H9 (cell line): ENCODE results near the gene CRYGC. TPM values are rescaled to one million over a fixed set of nuclear protein-coding genes. Genes with fewer than 3 reads are reported as not detected.
A peak's percentile ranks its signal among the peaks of the same experiment; 100 is the strongest.

Experiments
- DNase-seq: peaks from one replicate; pipeline ENCODE4 v3.0.0-alpha.2; 2017
- H2AFZ ChIP-seq: one replicate; pipeline ENCODE4 v1.6.1; 2013; ENCODE audit warnings: mild to moderate bottlenecking, low read length, control low read depth, moderate library complexity
- H2AK5ac ChIP-seq: 2 replicates; pipeline ENCODE4 v1.6.1; 2013; ENCODE audit warnings: low read length, control low read depth, mixed read lengths; ENCODE audit not compliant: insufficient read length
- H2BK120ac ChIP-seq: one replicate; pipeline ENCODE4 v1.6.1; 2013; ENCODE audit warnings: low read depth, mild to moderate bottlenecking, low read length, control low read depth, inconsistent platforms; ENCODE audit not compliant: poor library complexity, severe bottlenecking
- H2BK12ac ChIP-seq: 2 replicates; pipeline ENCODE4 v1.6.1; 2013; ENCODE audit warnings: low read length, control low read depth, mixed read lengths, low read depth; ENCODE audit not compliant: insufficient read length
- H2BK15ac ChIP-seq: 2 replicates; pipeline ENCODE4 v1.6.1; 2013; ENCODE audit warnings: low read depth, low read length, control low read depth
- H2BK20ac ChIP-seq: one replicate; pipeline ENCODE4 v1.6.1; 2013; ENCODE audit warnings: low read depth, mild to moderate bottlenecking, low read length, control low read depth, inconsistent platforms; ENCODE audit not compliant: poor library complexity, severe bottlenecking
- H2BK5ac ChIP-seq: 2 replicates; pipeline ENCODE4 v1.6.1; 2013; ENCODE audit warnings: low read length, control low read depth, mixed read lengths; ENCODE audit not compliant: insufficient read length
- H3K14ac ChIP-seq: 2 replicates; pipeline ENCODE4 v1.6.1; 2013; ENCODE audit warnings: low read length, control low read depth; ENCODE audit not compliant: insufficient read depth
- H3K18ac ChIP-seq: 2 replicates; pipeline ENCODE4 v1.6.1; 2013; ENCODE audit warnings: low read depth, mild to moderate bottlenecking, mixed read lengths, low read length, control low read depth; ENCODE audit not compliant: insufficient read length
- H3K23ac ChIP-seq: 2 replicates; pipeline ENCODE4 v1.6.1; 2013; ENCODE audit warnings: low read length, control low read depth, mixed read lengths, low read depth; ENCODE audit not compliant: insufficient read length
- H3K23me2 ChIP-seq: 2 replicates; pipeline ENCODE4 v1.6.1; 2013; ENCODE audit warnings: low read depth, mild to moderate bottlenecking, mixed read lengths, low read length, control low read depth; ENCODE audit not compliant: insufficient read length, poor library complexity, severe bottlenecking
- H3K27ac ChIP-seq: 2 replicates; pipeline ENCODE4 v1.5.1; 2013; ENCODE audit warnings: low read length, control low read depth, mixed read lengths, low read depth; ENCODE audit not compliant: insufficient read length
- H3K27me3 ChIP-seq: 2 replicates; pipeline ENCODE4 v1.6.1; 2013; ENCODE audit warnings: low read length, control low read depth, inconsistent platforms; ENCODE audit not compliant: insufficient read depth
- H3K4ac ChIP-seq: 2 replicates; pipeline ENCODE4 v1.6.1; 2013; ENCODE audit warnings: low read depth, mild to moderate bottlenecking, control low read depth, inconsistent platforms, low read length, moderate library complexity
- H3K4me1 ChIP-seq: 2 replicates; pipeline ENCODE4 v1.6.1; 2013; ENCODE audit warnings: low read length, control low read depth, inconsistent platforms; ENCODE audit not compliant: insufficient read depth
- H3K4me2 ChIP-seq: 2 replicates; pipeline ENCODE4 v1.6.1; 2013; ENCODE audit warnings: low read length, control low read depth, mixed read lengths; ENCODE audit not compliant: insufficient read length, insufficient read depth
- H3K56ac ChIP-seq: 2 replicates; pipeline ENCODE4 v1.6.1; 2013; ENCODE audit warnings: low read depth, mild to moderate bottlenecking, mixed read lengths, low read length, control low read depth; ENCODE audit not compliant: insufficient read length
- H3K79me1 ChIP-seq: 2 replicates; pipeline ENCODE4 v1.6.1; 2013; ENCODE audit warnings: low read depth, mild to moderate bottlenecking, moderate library complexity, low read length, control low read depth, inconsistent platforms; ENCODE audit not compliant: insufficient read depth, poor library complexity, severe bottlenecking
- H3K79me2 ChIP-seq: 2 replicates; pipeline ENCODE4 v1.6.1; 2013; ENCODE audit warnings: low read length, control low read depth, inconsistent platforms; ENCODE audit not compliant: insufficient read depth
- H3K9ac ChIP-seq: 2 replicates; pipeline ENCODE4 v1.6.1; 2013; ENCODE audit warnings: low read length, control low read depth, mixed read lengths; ENCODE audit not compliant: insufficient read length; ENCODE audit errors: extremely low read depth
- H3K9me3 ChIP-seq: one replicate; pipeline ENCODE4 v1.6.1; 2013; ENCODE audit warnings: low read depth, low read length, inconsistent platforms; ENCODE audit not compliant: control insufficient read depth
- H3T11ph ChIP-seq: one replicate; pipeline ENCODE4 v1.6.1; 2013; ENCODE audit warnings: mild to moderate bottlenecking, low read length, control low read depth, inconsistent platforms
- H4K20me1 ChIP-seq: one replicate; pipeline ENCODE4 v1.6.1; 2013; ENCODE audit not compliant: control insufficient read depth, insufficient read length, insufficient read depth
- H4K5ac ChIP-seq: 2 replicates; pipeline ENCODE4 v1.6.1; 2013; ENCODE audit warnings: low read depth, mild to moderate bottlenecking, mixed read lengths, low read length, control low read depth; ENCODE audit not compliant: insufficient read length
- H4K8ac ChIP-seq: replicated peaks from 2 replicates; pipeline ENCODE4 v1.6.1; 2013; ENCODE audit warnings: low read length, control low read depth, mixed read lengths, low read depth; ENCODE audit not compliant: insufficient read length
- H4K91ac ChIP-seq: 2 replicates; pipeline ENCODE4 v1.6.1; 2013; ENCODE audit warnings: low read depth, mild to moderate bottlenecking, moderate library complexity, mixed read lengths, low read length, control low read depth; ENCODE audit not compliant: insufficient read length
- H3K27ac Mint-ChIP-seq, 3 experiments: 2 replicates in 2 of 3; 3 replicates in 1 of 3; pipeline ENCODE4 v1.8.0; 2020 to 2021; ENCODE audit warnings: mixed read lengths in 3 of 3, mild to moderate bottlenecking in 1 of 3, moderate library complexity in 1 of 3
- H3K27me3 Mint-ChIP-seq: 2 replicates; pipeline ENCODE4 v1.8.0; 2021; ENCODE audit warnings: low read depth, mild to moderate bottlenecking, moderate library complexity, mixed read lengths
- H3K36me3 Mint-ChIP-seq, 3 experiments: 2 replicates in 2 of 3; 3 replicates in 1 of 3; pipeline ENCODE4 v1.8.0; 2020 to 2021; ENCODE audit warnings: low read depth in 3 of 3, mixed read lengths in 3 of 3; ENCODE audit not compliant: insufficient read depth in 1 of 3
- H3K4me1 Mint-ChIP-seq, 2 experiments: 2 replicates each; pipeline ENCODE4 v1.8.0; 2020; ENCODE audit warnings: mixed read lengths in 2 of 2
- H3K4me3 Mint-ChIP-seq, 2 experiments: 2 replicates in 1 of 2; 3 replicates in 1 of 2; pipeline ENCODE4 v1.8.0; 2020 to 2021; ENCODE audit warnings: mild to moderate bottlenecking in 2 of 2, mixed read lengths in 2 of 2, moderate library complexity in 1 of 2
- H3K9me3 Mint-ChIP-seq, 2 experiments: 2 replicates in 1 of 2; 3 replicates in 1 of 2; pipeline ENCODE4 v1.8.0; 2020; ENCODE audit warnings: mild to moderate bottlenecking in 2 of 2, mixed read lengths in 2 of 2, moderate library complexity in 1 of 2
- CTCF ChIP-seq: fragments of 200-600 bp; sonication (generic); conservative IDR thresholded peaks from 3 replicates; pipeline ENCODE4 v1.8.0; 2021; ENCODE audit warnings: antibody characterized with exemption, mild to moderate bottlenecking
- WGBS: extraction: QIAGEN DNeasy Blood & Tissue Kit; methylation state at CpG from one replicate; pipeline ENCODE4 v1.1.7; 2013; ENCODE audit warnings: missing lambda C conversion rate, low lambda C conversion rate, mixed read lengths; ENCODE audit not compliant: insufficient read length; ENCODE audit errors: extremely low coverage; 5-methylcytosine and 5-hydroxymethylcytosine counted together
- total RNA-seq: library from RNA; stranded (reverse); gene quantifications from 2 replicates; pipeline ENCODE4 v1.2.1, GENCODE V29; 2021

The CRYGC gene
- total RNA-seq, 1 experiment from 2014 or later = not detected

GRCh38 chr2:208175069-208175839, 45.6 kb upstream of the CRYGC start:
- Histone ChIP-seq H3K4ac (no peak overlapping the region), H3K4me2 (no peak overlapping the region), H2BK120ac (no peak overlapping the region), H4K5ac (no peak overlapping the region), H2BK5ac (no peak overlapping the region), H3K23ac (no peak overlapping the region), H3K27ac (no peak overlapping the region), H3K14ac (no peak overlapping the region), H2BK15ac (no peak overlapping the region), H3K79me1 (no peaks in the 10 kb centered on the region), H3T11ph (no peak overlapping the region), H4K91ac (no peak overlapping the region), H3K9ac (no peak overlapping the region), H3K27me3 (no peaks in the 10 kb centered on the region), H4K8ac (no peak overlapping the region), H3K18ac (no peak overlapping the region), H3K4me1 (no peaks in the 10 kb centered on the region), H2AFZ (no peak overlapping the region), H2BK12ac (no peak overlapping the region), H3K23me2 (no peaks in the 10 kb centered on the region), H3K79me2 (no peaks in the 10 kb centered on the region), H3K56ac (no peak overlapping the region), H2AK5ac (no peak overlapping the region), H3K9me3 (no peaks in the 10 kb centered on the region), H4K20me1 (no peaks in the 10 kb centered on the region), H2BK20ac (no peak overlapping the region)
- H3K4me3 Mint-ChIP-seq = no peak overlapping the region; a peak in 1 of 5 replicates
- TF ChIP-seq CTCF = peak; percentile 90
- H3K27ac Mint-ChIP-seq = peak overlapping the region in 1 of 3 experiments; percentile 59; a peak in 1 of 7 replicates
- WGBS = no CpG with 5 or more reads among the region's 21 CpGs
- H3K27me3 Mint-ChIP-seq = no peaks in the 10 kb centered on the region; the same call in 1 of the 2 replicates
- peak; percentile 80 for DNase-seq
- H3K9me3 Mint-ChIP-seq = no peaks in the 10 kb centered on the region
- H3K36me3 Mint-ChIP-seq = no peaks in the 10 kb centered on the region
- H3K4me1 Mint-ChIP-seq = peaks cover 2 to 18% of the 10 kb centered on the region in 2 experiments; a peak in 3 of 4 replicates
